Upper lobe of left lung (tissue), 6 donors: ENCODE data around the gene VPS39. TPM values are rescaled to one million over a fixed set of nuclear protein-coding genes. Genes with fewer than 3 reads are reported as not detected.

Experiments used
- ATAC-seq, 2 donors: fragments of 200-7000 bp; cut with Tn5 transposase; one replicate each; pipeline ENCODE4 v1.9.1; 2022; ENCODE audit warnings: mild to moderate bottlenecking in 2 of 2, moderate library complexity in 2 of 2; ENCODE audit not compliant: low FRiP score in 2 of 2
- DNase-seq, 2 donors: peaks; one replicate each; pipeline ENCODE4 v3.0.0-alpha.2; 2019 to 2020
- H3K27ac ChIP-seq, 4 donors: fragments of 200-600 bp; sonication (generic); one replicate each; pipeline ENCODE4 v1.5.1; 2016 to 2019
- H3K27me3 ChIP-seq, 4 donors: fragments of 200-600 bp; sonication (generic); one replicate each; pipeline ENCODE4 v1.5.1; 2017 to 2019
- H3K36me3 ChIP-seq, 4 donors: fragments of 200-600 bp; sonication (generic); one replicate each; pipeline ENCODE4 v1.5.1; 2016 to 2019
- H3K4me1 ChIP-seq, 4 donors: fragments of 200-600 bp; sonication (generic); one replicate each; pipeline ENCODE4 v1.5.1; 2018 to 2019
- H3K4me3 ChIP-seq, 4 donors: fragments of 200-600 bp; sonication (generic); one replicate each; pipeline ENCODE4 v1.5.1; 2017 to 2019; ENCODE audit warnings: mild to moderate bottlenecking in 2 of 4, moderate library complexity in 1 of 4
- H3K9me3 ChIP-seq, 4 donors: fragments of 200-600 bp; sonication (generic); one replicate each; pipeline ENCODE4 v1.5.1; 2018 to 2019
- CTCF ChIP-seq, 6 experiments: fragments of 450-650 bp in 4 of 6; fragments of 200-600 bp in 2 of 6; sonication (generic) in 2 of 6; IDR thresholded peaks; one replicate each; pipeline ENCODE4 v1.5.1; 2016 to 2019; ENCODE audit warnings: antibody characterized with exemption in 6 of 6
- EP300 ChIP-seq, 4 donors: sonication (generic); formaldehyde crosslinking; IDR thresholded peaks; one replicate each; pipeline ENCODE4 v1.5.1; 2017; ENCODE audit warnings: antibody characterized with exemption in 4 of 4, control low read depth in 2 of 4
- POLR2A ChIP-seq, 4 donors: fragments of 450-650 bp; IDR thresholded peaks; one replicate each; pipeline ENCODE4 v1.5.1; 2016 to 2017; ENCODE audit warnings: antibody characterized with exemption in 4 of 4, mild to moderate bottlenecking in 2 of 4
- POLR2AphosphoS5 ChIP-seq, 2 donors: sonication (generic); formaldehyde crosslinking; IDR thresholded peaks; one replicate each; pipeline ENCODE4 v1.5.1; 2017; ENCODE audit warnings: antibody characterized with exemption in 2 of 2
- WGBS, 2 donors: methylation state at CpG; one replicate each; pipeline ENCODE4 v1.1.5; 2017 to 2018; 5-methylcytosine and 5-hydroxymethylcytosine counted together
- total RNA-seq, 6 donors: library from RNA; depleted of rRNA in 4 of 6; stranded (reverse); fragments of >200 nt in 4 of 6; gene quantifications; one replicate each; pipeline versions ENCODE4 v1.1.0 to v1.2.1, GENCODE V29; 2016 to 2021
- donor health status: DM: no; HTN: no; CAD: no; lungs with moderate emphysema.
- donor health status: DM: no; HTN: yes; CAD: no; lungs with severe emphysema.

VPS39 gene
- total RNA-seq, 6 donors from 2014 or later = 56.4 to 325 (median 85.3) TPM

- Histone ChIP-seq H3K4me3 (no peak overlapping the region), H3K9me3 (no peaks in the 10 kb centered on the region), H3K4me1 (no peaks in the 10 kb centered on the region), H3K36me3 (peaks cover 29 to 87% (median 52%) of the 10 kb centered on the region in 4 donors), H3K27ac (no peak overlapping the region), H3K27me3 (no peaks in the 10 kb centered on the region)
- ATAC-seq = no peak
- no peak for TF ChIP-seq POLR2AphosphoS5 (IDR thresholded peaks at IDR 0.05)
- TF ChIP-seq POLR2A (IDR thresholded peaks at IDR 0.05) = no peak
- no peak for TF ChIP-seq CTCF (IDR thresholded peaks at IDR 0.05)
- TF ChIP-seq EP300 (IDR thresholded peaks at IDR 0.05) = no peak
- no peak for DNase-seq
- WGBS, 2 donors = 34 to 40% methylated on average over 2 of the region's 2 CpGs
Observed at GRCh38 chr15:42220216-42220615, 12.1 kb upstream of the VPS39 start.

GRCh38 chr15:42218953-42219592, 11.0 kb upstream of the VPS39 start:
- Histone ChIP-seq H3K4me1 (no peaks in the 10 kb centered on the region), H3K9me3 (no peaks in the 10 kb centered on the region), H3K4me3 (no peak overlapping the region), H3K27me3 (no peaks in the 10 kb centered on the region), H3K36me3 (peaks cover 20 to 83% (median 48%) of the 10 kb centered on the region in 4 donors), H3K27ac (no peak overlapping the region)
- WGBS, 2 donors = 27 to 28% methylated on average over 2 of the region's 2 CpGs
- TF ChIP-seq EP300 (IDR thresholded peaks at IDR 0.05) (no peak), POLR2A (IDR thresholded peaks at IDR 0.05) (no peak), CTCF (IDR thresholded peaks at IDR 0.05) (no peak), POLR2AphosphoS5 (IDR thresholded peaks at IDR 0.05) (no peak)
- no peak for ATAC-seq
- DNase-seq = no peak

- Histone ChIP-seq H3K4me1 (no peaks in the 10 kb centered on the region), H3K36me3 (peaks cover 15 to 83% (median 41%) of the 10 kb centered on the region in 4 donors), H3K4me3 (no peak overlapping the region), H3K27me3 (no peaks in the 10 kb centered on the region), H3K9me3 (no peaks in the 10 kb centered on the region), H3K27ac (no peak overlapping the region)
- DNase-seq = no peak
- ATAC-seq = no peak
- TF ChIP-seq CTCF (IDR thresholded peaks at IDR 0.05) = no peak
- no peak for TF ChIP-seq POLR2A (IDR thresholded peaks at IDR 0.05)
- TF ChIP-seq EP300 (IDR thresholded peaks at IDR 0.05) = no peak
- no peak for TF ChIP-seq POLR2AphosphoS5 (IDR thresholded peaks at IDR 0.05)
- WGBS, 2 donors = 87 to 92% methylated on average over 2 of the region's 2 CpGs
Observed at GRCh38 chr15:42217568-42217967, 9.5 kb upstream of the VPS39 start.

GRCh38 chr15:42215913-42216829, 8.1 kb upstream of the VPS39 start:
- DNase-seq (no peak), ATAC-seq (no peak)
- Histone ChIP-seq H3K27me3 (no peaks in the 10 kb centered on the region), H3K4me1 (peaks cover 0 to 3% (median 0%) of the 10 kb centered on the region in 4 donors), H3K27ac (no peak overlapping the region), H3K4me3 (no peak overlapping the region), H3K9me3 (no peaks in the 10 kb centered on the region), H3K36me3 (peaks cover 15 to 84% (median 44%) of the 10 kb centered on the region in 4 donors)
- 81 to 84% methylated on average over 4 of the region's 4 CpGs for WGBS, 2 donors
- TF ChIP-seq POLR2AphosphoS5 (IDR thresholded peaks at IDR 0.05) (no peak), POLR2A (IDR thresholded peaks at IDR 0.05) (no peak), CTCF (IDR thresholded peaks at IDR 0.05) (no peak), EP300 (IDR thresholded peaks at IDR 0.05) (no peak)
